Kidney (tissue), 14 donors: ENCODE measurements around the gene ARHGAP42. TPM values are rescaled to one million over a fixed set of nuclear protein-coding genes. Genes with fewer than 3 reads are reported as not detected.
A peak's percentile ranks its signal among the peaks of the same experiment; 100 is the strongest.

Experiments used
- DNase-seq, 5 donors: peaks; one replicate each; pipeline ENCODE4 v3.0.0-alpha.2; 2013 to 2020
- FAIRE-seq: peaks from 2 replicates; lab custom pipeline; 2012; peaks lifted over from hg19 to GRCh38; lab: Jason Lieb, UNC
- H3K27ac ChIP-seq, 2 donors: one replicate each; pipeline ENCODE4 v1.7.0; 2013; ENCODE audit warnings: low read depth in 2 of 2, low read length in 2 of 2, inconsistent platforms in 1 of 2
- H3K27me3 ChIP-seq: one replicate; pipeline ENCODE4 v1.7.1; 2013; ENCODE audit warnings: low read length, inconsistent platforms; ENCODE audit not compliant: control insufficient read depth, insufficient read depth
- H3K36me3 ChIP-seq, 3 donors: one replicate each; pipeline versions ENCODE4 v1.7.0 to v1.7.1; 2013; ENCODE audit warnings: low read length in 3 of 3, control low read depth in 1 of 3, inconsistent platforms in 1 of 3; ENCODE audit not compliant: insufficient read depth in 3 of 3, control insufficient read depth in 2 of 3
- H3K4me1 ChIP-seq, 3 donors: one replicate each; pipeline versions ENCODE4 v1.7.0 to v1.7.1; 2013; ENCODE audit warnings: low read length in 3 of 3, inconsistent platforms in 1 of 3, low read depth in 1 of 3; ENCODE audit not compliant: control insufficient read depth in 2 of 3, insufficient read depth in 2 of 3
- H3K4me3 ChIP-seq, 3 donors: one replicate each; pipeline versions ENCODE4 v1.7.0 to v1.8.1; 2013; ENCODE audit warnings: low read length in 3 of 3, control low read depth in 1 of 3, inconsistent platforms in 1 of 3
- H3K9ac ChIP-seq, 3 donors: one replicate each; pipeline versions ENCODE4 v1.7.0 to v1.7.1; 2013; ENCODE audit warnings: low read length in 3 of 3, control low read depth in 1 of 3, inconsistent platforms in 1 of 3
- H3K9me3 ChIP-seq, 3 donors: one replicate each; pipeline versions ENCODE4 v1.7.0 to v1.7.1; 2013; ENCODE audit warnings: low read length in 3 of 3, control low read depth in 1 of 3, inconsistent platforms in 1 of 3; ENCODE audit not compliant: control insufficient read depth in 2 of 3, insufficient read depth in 1 of 3
- CTCF ChIP-seq: IDR thresholded peaks from 3 replicates; pipeline ENCODE4 v1.5.1; 2012; ENCODE audit warnings: mild to moderate bottlenecking, moderate library complexity, borderline replicate concordance; ENCODE audit not compliant: insufficient read depth; ENCODE audit errors: extremely low read depth
- intact Hi-C: fragments of 100-400 bp; cut with DNase I; formaldehyde crosslinking; loops from one replicate; pipeline ENCODE4 v1.11.1; 2022
- polyA plus RNA-seq: library from polyadenylated mRNA; stranded (reverse); fragments of 350-450 nt; fragmentation: Illumina TruSeq; extraction: RNeasy Lipid Tissue Mini Kit (QIAGEN cat#74804); gene quantifications from one replicate; pipeline ENCODE4 v1.2.3, GENCODE V29; 2014; ENCODE audit warnings: low read depth, low replicate concordance; ENCODE audit not compliant: insufficient read depth
- total RNA-seq: library from RNA; stranded (reverse); fragmentation: NEBNext Ultra II Directional; extraction: Animal tissue kit (Norgen Biotek cat#: 25700); gene quantifications from one replicate; pipeline ENCODE4 v1.2.1, GENCODE V29; 2021
- donor health status: control.
- donor health status: control.
- donor health status: control.
- donor health status: control.
- donor health status: control.
- donor health status: DM: yes; HTN: yes; CAD: no.
- donor health status: Normal renal cell carcinoma (clear cell type).

The ARHGAP42 gene
- total and polyA plus RNA-seq, 2 donors from 2014 or later = 4.2 to 18.9 TPM

GRCh38 chr11:100941033-100941432 is 253.9 kb downstream of the ARHGAP42 start:
- intact Hi-C loops = no loop called here
- Histone ChIP-seq H3K36me3 (peaks cover 0 to 2% (median 0%) of the 10 kb centered on the region in 3 donors), H3K4me3 (no peak overlapping the region), H3K9me3 (no peaks in the 10 kb centered on the region), H3K27me3 (no peaks in the 10 kb centered on the region), H3K27ac (no peak overlapping the region), H3K4me1 (no peaks in the 10 kb centered on the region), H3K9ac (no peak overlapping the region)
- no peak for TF ChIP-seq CTCF
- DNase-seq (no peak), FAIRE-seq (no peak)

- TF ChIP-seq CTCF = no peak
- H3K36me3 ChIP-seq = no peaks in the 10 kb centered on the region
- H3K9ac ChIP-seq = no peak overlapping the region
- no peaks in the 10 kb centered on the region for H3K9me3 ChIP-seq
- DNase-seq = peak in 3 of 5 donors; percentile 35 to 45 (median 42)
- H3K4me3 ChIP-seq = no peak overlapping the region
- H3K27ac ChIP-seq = no peak overlapping the region
- H3K4me1 ChIP-seq = no peaks in the 10 kb centered on the region
- intact Hi-C loops = no loop called here
- no peaks in the 10 kb centered on the region for H3K27me3 ChIP-seq
- FAIRE-seq = no peak
Measured at GRCh38 chr11:100942016-100942415, 254.9 kb downstream of the ARHGAP42 start.

GRCh38 chr11:100948936-100949335 is 261.8 kb downstream of the ARHGAP42 start:
- no peak for FAIRE-seq

More at GRCh38 chr11:100948936-100949335, 261.8 kb downstream of the ARHGAP42 start:
- no peak overlapping the region for H3K9ac ChIP-seq
- peak in 2 of 5 donors; percentile 32 to 63 for DNase-seq
- H3K36me3 ChIP-seq = no peaks in the 10 kb centered on the region
- no peak overlapping the region for H3K27ac ChIP-seq
- intact Hi-C loops = no loop called here
- no peaks in the 10 kb centered on the region for H3K27me3 ChIP-seq
- no peak overlapping the region for H3K4me3 ChIP-seq
- no peak for TF ChIP-seq CTCF
- no peaks in the 10 kb centered on the region for H3K4me1 ChIP-seq
- no peaks in the 10 kb centered on the region for H3K9me3 ChIP-seq
